DOHH2 (cell line): ENCODE results near the gene MBD3L5.
"Not testable (repeated sequence)": the region's sequence is repeated elsewhere in the genome, so short reads cannot be mapped to it uniquely, and the experiment has no call there.

Experiments used
- H3F3A ChIP-seq: fragments of 200-600 bp; sonication (generic), shearing (Covaris generic); 2 replicates; pipeline ENCODE4 v1.6.0; 2016; ENCODE audit warnings: antibody characterized with exemption, mild to moderate bottlenecking; ENCODE audit not compliant: control insufficient read depth, insufficient read depth
- H3K27ac ChIP-seq: fragments of 200-600 bp; sonication (generic); 2 replicates; pipeline ENCODE4 v1.5.1; 2014; ENCODE audit warnings: low read depth, mild to moderate bottlenecking, low read length, moderate library complexity
- H3K27me3 ChIP-seq: fragments of 200-600 bp; sonication (generic); 2 replicates; pipeline ENCODE4 v1.6.1; 2014; ENCODE audit warnings: mild to moderate bottlenecking, low read length, mixed read lengths; ENCODE audit not compliant: control insufficient read depth
- H3K36me3 ChIP-seq: fragments of 200-600 bp; sonication (generic); 2 replicates; pipeline ENCODE4 v1.6.1; 2014; ENCODE audit warnings: mild to moderate bottlenecking, low read length, moderate library complexity, mixed read lengths; ENCODE audit not compliant: control insufficient read depth
- H3K4me1 ChIP-seq: fragments of 200-600 bp; sonication (generic); 2 replicates; pipeline ENCODE4 v1.6.1; 2014; ENCODE audit warnings: mild to moderate bottlenecking, low read length, mixed read lengths; ENCODE audit not compliant: control insufficient read depth
- H3K4me2 ChIP-seq: fragments of 200-600 bp; sonication (generic); 2 replicates; pipeline ENCODE4 v1.6.0; 2014; ENCODE audit warnings: mild to moderate bottlenecking, low read length, moderate library complexity
- H3K4me3 ChIP-seq: fragments of 200-600 bp; sonication (generic); 2 replicates; pipeline ENCODE4 v1.5.1; 2014; ENCODE audit warnings: mild to moderate bottlenecking, low read length, mixed read lengths
- H3K79me2 ChIP-seq: fragments of 200-600 bp; sonication (generic); 2 replicates; pipeline ENCODE4 v1.6.1; 2014; ENCODE audit warnings: mild to moderate bottlenecking, low read length, mixed read lengths; ENCODE audit not compliant: control insufficient read depth
- H3K9me2 ChIP-seq: fragments of 200-600 bp; sonication (generic); replicated peaks from 2 replicates; pipeline ENCODE4 v1.6.1; 2014; ENCODE audit warnings: mild to moderate bottlenecking, low read length, mixed read lengths; ENCODE audit not compliant: control insufficient read depth
- H3K9me3 ChIP-seq: fragments of 200-600 bp; sonication (generic); 2 replicates; pipeline ENCODE4 v1.6.1; 2014; ENCODE audit warnings: antibody characterized with exemption, low read length, mixed read lengths; ENCODE audit not compliant: control insufficient read depth, insufficient read depth
- H4K20me1 ChIP-seq: fragments of 200-600 bp; sonication (generic); 2 replicates; pipeline ENCODE4 v1.6.0; 2014; ENCODE audit warnings: low read depth, mild to moderate bottlenecking, antibody characterized with exemption, low read length, moderate library complexity; ENCODE audit not compliant: control insufficient read depth, insufficient read depth
- CTCF ChIP-seq: fragments of 200-600 bp; sonication (generic); IDR thresholded peaks from one replicate; pipeline ENCODE4 v1.5.1; 2014; ENCODE audit warnings: antibody characterized with exemption, mild to moderate bottlenecking, low read depth, low read length; ENCODE audit not compliant: poor library complexity, severe bottlenecking
- EZH2phosphoT487 ChIP-seq: fragments of 200-600 bp; sonication (generic); IDR thresholded peaks from 2 replicates; pipeline ENCODE4 v1.6.1; 2017; ENCODE audit warnings: borderline replicate concordance, mild to moderate bottlenecking, antibody characterized with exemption, low read length, moderate library complexity, mixed read lengths

The MBD3L5 gene

GRCh38 chr19:7030278-7030677, at the start of gene MBD3L5:
TSS of gene MBD3L5 (plus strand) at chr19:7030578. CDS start at chr19:7030612, 34 bp downstream.
- not testable (repeated sequence) for H3F3A ChIP-seq

GRCh38 chr19:6983448-6983847, 46.9 kb upstream of the MBD3L5 start:
- Histone ChIP-seq H4K20me1 (no peaks in the 10 kb centered on the region), H3K9me3 (peaks cover 6% of the 10 kb centered on the region; the same call in 1 of the 2 replicates), H3K27me3 (peaks cover 6% of the 10 kb centered on the region; the same call in 1 of the 2 replicates), H3K9me2 (no peaks in the 10 kb centered on the region), H3K4me3 (no peak overlapping the region), H3K4me2 (no peak overlapping the region), H3K36me3 (no peaks in the 10 kb centered on the region), H3K4me1 (no peaks in the 10 kb centered on the region), H3K79me2 (no peaks in the 10 kb centered on the region), H3K27ac (no peak overlapping the region), H3F3A (no peaks in the 10 kb centered on the region)
- TF ChIP-seq CTCF (no peak), EZH2phosphoT487 (no peak)

More at GRCh38 chr19:7030278-7030677, at the start of gene MBD3L5:
- H3K4me2 ChIP-seq, H3K36me3 ChIP-seq, H3K27ac ChIP-seq, H3K9me3 ChIP-seq, H3K9me2 ChIP-seq, H4K20me1 ChIP-seq, H3K27me3 ChIP-seq, H3K4me3 ChIP-seq, H3K4me1 ChIP-seq, H3K79me2 ChIP-seq: not testable (repeated sequence)

GRCh38 chr19:6987850-6988249, 42.5 kb upstream of the MBD3L5 start:
- peaks cover 6% of the 10 kb centered on the region; the same call in 1 of the 2 replicates for H3K27me3 ChIP-seq
- H3K4me2 ChIP-seq: no peak overlapping the region
- no peaks in the 10 kb centered on the region for H3K79me2 ChIP-seq
- no peak overlapping the region for H3K4me3 ChIP-seq
- H3K4me1 ChIP-seq: no peaks in the 10 kb centered on the region
- no peaks in the 10 kb centered on the region for H3K36me3 ChIP-seq
- H3F3A ChIP-seq: no peaks in the 10 kb centered on the region
- no peak overlapping the region for H3K27ac ChIP-seq
- TF ChIP-seq EZH2phosphoT487 (no peak), CTCF (no peak)
- H4K20me1 ChIP-seq: no peaks in the 10 kb centered on the region
- no peaks in the 10 kb centered on the region for H3K9me2 ChIP-seq
- 0 out of 2 replicates have a peak, but pooled peaks cover 4% of the 10 kb centered on the region for H3K9me3 ChIP-seq

GRCh38 chr19:6988257-6988656, 42.1 kb upstream of the MBD3L5 start:
- Histone ChIP-seq H3K79me2 (no peaks in the 10 kb centered on the region), H4K20me1 (no peaks in the 10 kb centered on the region), H3K4me1 (no peaks in the 10 kb centered on the region), H3K36me3 (no peaks in the 10 kb centered on the region), H3K27me3 (peaks cover 4% of the 10 kb centered on the region; the same call in 1 of the 2 replicates), H3K4me2 (no peak overlapping the region), H3K27ac (no peak overlapping the region), H3K4me3 (no peak overlapping the region), H3F3A (no peaks in the 10 kb centered on the region), H3K9me2 (no peaks in the 10 kb centered on the region), H3K9me3 (0 out of 2 replicates have a peak, but pooled peaks cover 4% of the 10 kb centered on the region)
- TF ChIP-seq EZH2phosphoT487 (no peak), CTCF (no peak)
